Endodermal cell (in vitro differentiated cells): ENCODE data around the gene SULT1A2. TPM values are rescaled to one million over a fixed set of nuclear protein-coding genes. Genes with fewer than 3 reads are reported as not detected.
A peak's percentile ranks its signal among the peaks of the same experiment; 100 is the strongest.

Experiments used
- DNase-seq: peaks from one replicate; pipeline ENCODE4 v3.0.0-alpha.2; 2017
- H3K27ac ChIP-seq: 2 replicates; pipeline ENCODE4 v1.5.1; 2013; ENCODE audit warnings: mild to moderate bottlenecking, low read depth, low read length, moderate library complexity
- H3K27me3 ChIP-seq: 2 replicates; pipeline ENCODE4 v1.6.1; 2013; ENCODE audit warnings: mild to moderate bottlenecking, low read length, moderate library complexity; ENCODE audit not compliant: insufficient read depth, control insufficient read depth, poor library complexity, severe bottlenecking
- H3K36me3 ChIP-seq: 2 replicates; pipeline ENCODE4 v1.7.0; 2013; ENCODE audit warnings: mild to moderate bottlenecking, low read length, moderate library complexity; ENCODE audit not compliant: control insufficient read depth, insufficient read depth
- H3K4me1 ChIP-seq: one replicate; pipeline ENCODE4 v1.7.0; 2013; ENCODE audit warnings: low read length; ENCODE audit not compliant: control insufficient read depth, insufficient read depth
- H3K4me3 ChIP-seq: 2 replicates; pipeline ENCODE4 v1.5.1; 2013; ENCODE audit warnings: mild to moderate bottlenecking, low read length, moderate library complexity
- H3K9ac ChIP-seq: 2 replicates; pipeline ENCODE4 v1.6.1; 2013; ENCODE audit warnings: mild to moderate bottlenecking, low read length, moderate library complexity; ENCODE audit not compliant: poor library complexity, severe bottlenecking; ENCODE audit errors: extremely low read depth
- H3K9me3 ChIP-seq: 2 replicates; pipeline ENCODE4 v1.6.1; 2013; ENCODE audit warnings: mild to moderate bottlenecking, low read length, moderate library complexity; ENCODE audit not compliant: control insufficient read depth
- H3K27ac Mint-ChIP-seq: 2 replicates; pipeline ENCODE4 v1.8.0; 2020; ENCODE audit warnings: mixed read lengths
- H3K27me3 Mint-ChIP-seq: 2 replicates; pipeline ENCODE4 v1.8.0; 2021; ENCODE audit warnings: mild to moderate bottlenecking, mixed read lengths; ENCODE audit not compliant: insufficient read depth
- H3K36me3 Mint-ChIP-seq: 2 replicates; pipeline ENCODE4 v1.8.0; 2020; ENCODE audit warnings: low read depth, mixed read lengths
- H3K4me1 Mint-ChIP-seq: 2 replicates; pipeline ENCODE4 v1.8.0; 2020; ENCODE audit warnings: mixed read lengths
- H3K4me3 Mint-ChIP-seq: 2 replicates; pipeline ENCODE4 v1.8.0; 2020; ENCODE audit warnings: mild to moderate bottlenecking, moderate library complexity, mixed read lengths
- H3K9me3 Mint-ChIP-seq: 2 replicates; pipeline ENCODE4 v1.8.0; 2020; ENCODE audit warnings: mild to moderate bottlenecking, mixed read lengths
- CTCF ChIP-seq: fragments of 200-600 bp; sonication (generic); conservative IDR thresholded peaks from 2 replicates; pipeline ENCODE4 v1.5.0; 2021; ENCODE audit warnings: antibody characterized with exemption, mild to moderate bottlenecking
- WGBS, 2 experiments: methylation state at CpG; one replicate each; pipeline versions ENCODE4 v1.1.5 to v1.1.7; 2013; ENCODE audit warnings: missing lambda C conversion rate in 2 of 2, mixed read lengths in 1 of 2; ENCODE audit not compliant: insufficient coverage in 1 of 2, insufficient read length in 1 of 2; 5-methylcytosine and 5-hydroxymethylcytosine counted together
- total RNA-seq, 2 donors: library from RNA; stranded (reverse); fragmentation: NEBNext Ultra II Directional in 1 of 2; extraction: Animal tissue kit (Norgen Biotek cat#: 25700) in 1 of 2; gene quantifications; 2 replicates in 1 of 2; 3 replicates in 1 of 2; pipeline ENCODE4 v1.2.1, GENCODE V29; 2021

SULT1A2 gene
- total RNA-seq, 2 donors from 2014 or later = 0.29 to 1.9 TPM

DNA sequence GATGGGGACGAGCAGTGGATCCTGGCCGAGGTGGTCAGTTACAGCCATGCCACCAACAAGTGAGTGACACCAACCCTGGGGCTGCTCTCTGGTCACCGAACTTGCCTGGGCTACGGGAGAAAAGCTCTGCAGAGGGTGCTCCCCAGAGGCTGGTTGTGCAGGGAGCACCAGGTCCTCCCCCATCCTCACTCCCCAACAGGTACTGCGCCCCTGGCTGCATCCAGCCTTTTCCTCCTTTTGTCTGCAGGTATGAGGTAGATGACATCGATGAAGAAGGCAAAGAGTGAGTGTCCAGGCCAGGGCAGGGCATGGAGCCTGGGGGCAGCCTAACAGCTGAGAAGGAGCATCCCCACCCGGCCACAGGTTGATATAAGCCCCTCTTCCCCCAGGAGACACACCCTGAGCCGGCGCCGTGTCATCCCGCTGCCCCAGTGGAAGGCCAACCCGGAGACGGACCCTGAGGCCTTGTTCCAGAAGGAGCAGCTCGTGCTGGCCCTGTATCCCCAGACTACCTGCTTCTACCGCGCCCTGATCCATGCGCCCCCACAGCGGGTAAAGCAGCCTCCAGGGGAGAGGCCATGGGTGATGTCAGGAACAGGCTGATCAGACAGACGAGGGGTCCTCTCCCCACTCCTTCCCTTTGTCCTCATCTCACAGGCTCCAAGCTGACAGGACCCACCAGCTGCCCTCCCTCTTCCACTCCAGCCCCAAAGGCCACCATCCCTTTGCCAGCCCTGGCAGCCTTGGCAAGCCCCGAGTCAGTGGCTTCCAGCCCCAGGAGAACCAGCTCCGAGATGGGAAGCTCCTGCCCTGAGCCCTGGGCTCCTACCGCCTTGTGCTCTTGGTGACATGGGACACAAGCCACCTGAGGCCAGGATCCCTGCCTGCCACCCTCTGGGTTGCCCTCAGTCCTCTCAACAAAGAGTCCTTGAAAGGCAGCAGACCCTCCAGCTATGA, 6.2 kb downstream of the SULT1A2 start:
- Histone ChIP-seq H3K4me3 (no peak overlapping the region), H3K9me3 (no peaks in the 10 kb centered on the region), H3K9ac (no peak overlapping the region), H3K27ac (no peak overlapping the region), H3K36me3 (peaks cover 7% of the 10 kb centered on the region), H3K27me3 (no peaks in the 10 kb centered on the region), H3K4me1 (no peaks in the 10 kb centered on the region)
- 94 to 95% methylated on average over 11 to 22 of the region's 22 CpGs for WGBS, 2 experiments
- TF ChIP-seq CTCF = no peak
- Mint-ChIP-seq H3K36me3 (peaks cover 38% of the 10 kb centered on the region), H3K9me3 (no peaks in the 10 kb centered on the region), H3K4me1 (no peaks in the 10 kb centered on the region), H3K27me3 (no peaks in the 10 kb centered on the region), H3K27ac (peak overlapping the region; percentile 26), H3K4me3 (no peak overlapping the region)
- no peak for DNase-seq

GRCh38 chr16:28589930-28590329, 6.9 kb downstream of the SULT1A2 start:
- Histone ChIP-seq H3K27ac (no peak overlapping the region), H3K27me3 (no peaks in the 10 kb centered on the region), H3K9me3 (no peaks in the 10 kb centered on the region), H3K36me3 (peaks cover 9% of the 10 kb centered on the region), H3K4me3 (no peak overlapping the region), H3K4me1 (no peaks in the 10 kb centered on the region), H3K9ac (no peak overlapping the region)
- H3K36me3 Mint-ChIP-seq = peaks cover 45% of the 10 kb centered on the region
- no peak for TF ChIP-seq CTCF
- H3K27ac Mint-ChIP-seq = no peak overlapping the region
- no peaks in the 10 kb centered on the region for H3K4me1 Mint-ChIP-seq
- DNase-seq = no peak
- 94 to 100% methylated on average over 4 to 13 of the region's 13 CpGs for WGBS, 2 experiments
- no peaks in the 10 kb centered on the region for H3K27me3 Mint-ChIP-seq
- H3K9me3 Mint-ChIP-seq = no peaks in the 10 kb centered on the region
- H3K4me3 Mint-ChIP-seq = no peak overlapping the region

GRCh38 chr16:28589069-28589468, 7.8 kb downstream of the SULT1A2 start:
- no peak overlapping the region for H3K4me3 ChIP-seq
- no peaks in the 10 kb centered on the region for H3K4me1 ChIP-seq
- no peaks in the 10 kb centered on the region for H3K4me1 Mint-ChIP-seq
- 84 to 95% methylated on average over 4 to 8 of the region's 8 CpGs for WGBS, 2 experiments
- H3K27me3 Mint-ChIP-seq = no peaks in the 10 kb centered on the region
- H3K9ac ChIP-seq = no peak overlapping the region
- TF ChIP-seq CTCF = no peak
- H3K27ac Mint-ChIP-seq = no peak overlapping the region
- H3K36me3 ChIP-seq = peaks cover 11% of the 10 kb centered on the region
- no peak overlapping the region for H3K4me3 Mint-ChIP-seq
- no peaks in the 10 kb centered on the region for H3K9me3 ChIP-seq
- no peaks in the 10 kb centered on the region for H3K27me3 ChIP-seq
- H3K36me3 Mint-ChIP-seq = peaks cover 49% of the 10 kb centered on the region
- DNase-seq = no peak
- H3K9me3 Mint-ChIP-seq = no peaks in the 10 kb centered on the region
- H3K27ac ChIP-seq = no peak overlapping the region
